Measurements from ENCODE around the gene NEK8.
A peak's percentile ranks its signal among the peaks of the same experiment; 100 is the strongest.

The NEK8 gene

GRCh38 chr17:28740406-28741357, 12.1 kb downstream of the NEK8 start:
- H3K4me3 ChIP-seq (ENCODE audit: low read depth, low read length, poor library complexity, severe bottlenecking), result no peak overlapping the region
- peaks cover 9% of the 10 kb centered on the region for H3K9me3 ChIP-seq (ENCODE audit: low read length)
- no peaks in the 10 kb centered on the region for H3K27me3 ChIP-seq (ENCODE audit: insufficient read depth, low read length)
- H3F3A ChIP-seq (ENCODE audit: insufficient read depth, low read length), result no peaks in the 10 kb centered on the region
- no peak overlapping the region for H2AFZ ChIP-seq (ENCODE audit: low read length)
- peaks cover 57% of the 10 kb centered on the region for H3K4me1 ChIP-seq (ENCODE audit: insufficient read depth, low read length, severe bottlenecking)
- peak overlapping the region; percentile 36; the same call in 1 of the 2 replicates for H3K4me2 ChIP-seq (ENCODE audit: low read length)
- peak overlapping the region; percentile 97 for H3K27ac ChIP-seq (ENCODE audit: low read depth, low read length, poor library complexity, severe bottlenecking)
- H3K9me2 ChIP-seq (ENCODE audit: low read depth, low read length), result no peaks in the 10 kb centered on the region
- H3K36me3 ChIP-seq (ENCODE audit: insufficient read depth, low read length), result peaks cover 42% of the 10 kb centered on the region
- H4K20me1 ChIP-seq (ENCODE audit: insufficient read depth, low read length), result no peaks in the 10 kb centered on the region
- H3K9ac ChIP-seq (ENCODE audit: low read length), result no peak overlapping the region; the same call in 1 of the 2 replicates
- TF ChIP-seq CTCF (IDR thresholded peaks at IDR 0.05; ENCODE audit: low read length) (no peak), EZH2 (IDR thresholded peaks at IDR 0.05; ENCODE audit: borderline replicate concordance, low read length) (no peak)
- peaks cover 9% of the 10 kb centered on the region for H3K79me2 ChIP-seq (ENCODE audit: insufficient read depth, low read length)

GRCh38 chr17:28741358-28742349, 13.1 kb downstream of the NEK8 start:
- no peaks in the 10 kb centered on the region for H3K9me2 ChIP-seq (ENCODE audit: low read depth, low read length)
- H3F3A ChIP-seq (ENCODE audit: insufficient read depth, low read length), result no peaks in the 10 kb centered on the region
- peak overlapping the region; percentile 4 for H3K4me3 ChIP-seq (ENCODE audit: low read depth, low read length, poor library complexity, severe bottlenecking)
- H3K4me2 ChIP-seq (ENCODE audit: low read length), result peak overlapping the region; percentile 36; the same call in 1 of the 2 replicates
- no peaks in the 10 kb centered on the region for H3K27me3 ChIP-seq (ENCODE audit: insufficient read depth, low read length)
- peak overlapping the region; percentile 97 for H3K27ac ChIP-seq (ENCODE audit: low read depth, low read length, poor library complexity, severe bottlenecking)
- peaks cover 52% of the 10 kb centered on the region for H3K36me3 ChIP-seq (ENCODE audit: insufficient read depth, low read length)
- no peak overlapping the region for H2AFZ ChIP-seq (ENCODE audit: low read length)
- H4K20me1 ChIP-seq (ENCODE audit: insufficient read depth, low read length), result no peaks in the 10 kb centered on the region
- no peak for TF ChIP-seq CTCF (IDR thresholded peaks at IDR 0.05; ENCODE audit: low read length)
- no peak for TF ChIP-seq EZH2 (IDR thresholded peaks at IDR 0.05; ENCODE audit: borderline replicate concordance, low read length)
- peaks cover 9% of the 10 kb centered on the region for H3K79me2 ChIP-seq (ENCODE audit: insufficient read depth, low read length)
- peaks cover 9% of the 10 kb centered on the region for H3K9me3 ChIP-seq (ENCODE audit: low read length)
- H3K4me1 ChIP-seq (ENCODE audit: insufficient read depth, low read length, severe bottlenecking), result peaks cover 66% of the 10 kb centered on the region
- peak overlapping the region; percentile 36; the same call in 1 of the 2 replicates for H3K9ac ChIP-seq (ENCODE audit: low read length)

All from OCI-LY1 (cell line).